HG02798 (cell line): Measurements from ENCODE around the gene CDH13.

ENCODE experiments used
- ATAC-seq: cut with Tn5 transposase; IDR thresholded peaks from one replicate; pipeline ENCODE4 v1.9.1; 2021; ENCODE audit warnings: mild to moderate bottlenecking; ENCODE audit not compliant: unreplicated experiment, poor library complexity

CDH13 gene

DNA sequence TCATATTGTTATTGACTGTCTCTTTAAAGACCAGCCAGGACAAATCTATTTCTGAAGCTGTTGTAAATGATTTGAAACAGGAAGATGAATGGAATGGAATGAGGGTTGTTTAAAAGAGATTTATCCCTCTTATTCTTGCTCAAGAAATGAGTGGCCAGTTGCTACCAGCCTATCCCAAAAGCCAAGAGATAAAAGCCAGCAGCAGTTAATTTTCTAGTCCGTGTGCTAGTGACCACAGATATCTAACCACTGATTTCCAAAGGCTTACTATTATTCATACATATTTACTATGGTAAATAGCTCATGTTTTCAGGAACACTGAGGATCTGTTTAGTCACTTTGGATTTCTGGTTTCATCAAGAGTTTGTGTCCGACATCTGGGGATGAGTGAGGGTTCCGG, 105.7 kb downstream of the CDH13 start:
- ATAC-seq = no peak

DNA sequence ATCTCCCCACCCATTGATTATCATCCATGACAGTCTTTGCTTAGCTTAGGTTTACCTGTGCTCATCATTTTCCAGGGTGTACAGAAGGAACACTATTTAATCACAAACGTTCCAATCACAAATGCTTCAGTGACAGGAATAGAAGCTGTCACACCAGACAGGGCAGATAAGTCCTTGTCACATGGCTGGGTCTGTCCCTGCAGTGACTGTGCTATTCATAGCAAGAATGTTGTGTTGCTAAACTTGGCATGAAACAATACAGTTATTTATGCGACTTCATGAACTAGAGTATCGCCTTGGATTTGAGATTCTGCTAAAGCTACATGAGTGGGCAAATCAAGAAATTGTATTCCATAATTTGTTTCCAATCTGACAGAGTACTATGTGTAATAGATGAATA, 108.4 kb downstream of the CDH13 start:
- no peak for ATAC-seq

GRCh38 chr16:82735673-82736091, 108.9 kb downstream of the CDH13 start:
- no peak for ATAC-seq

GRCh38 chr16:82736224-82736623, 109.5 kb downstream of the CDH13 start:
- ATAC-seq = no peak

- ATAC-seq = no peak
These were observed 111.9 kb downstream of the CDH13 start for GRCh38 chr16:82738699-82739098.

GRCh38 chr16:82741073-82741615, 114.4 kb downstream of the CDH13 start:
- ATAC-seq = no peak

DNA sequence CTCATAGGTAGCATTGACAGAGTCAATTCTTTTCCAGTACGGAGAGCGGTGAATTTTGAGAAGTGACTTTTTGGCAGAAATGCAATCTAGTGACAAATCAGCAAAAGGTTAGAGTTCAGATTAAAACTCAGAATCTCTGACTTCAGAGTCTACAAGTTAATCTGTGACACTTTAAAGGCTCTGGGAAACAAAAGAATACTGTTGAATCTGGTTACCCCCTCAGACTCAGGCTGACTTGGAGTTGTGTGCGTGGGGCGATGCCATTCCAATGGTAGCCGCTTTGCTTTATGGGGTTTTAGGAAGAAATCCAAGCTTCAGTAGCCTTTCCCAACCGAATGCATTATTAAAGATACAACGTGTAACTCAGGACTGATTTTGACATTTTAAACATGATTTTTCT, 118.2 kb downstream of the CDH13 start:
- ATAC-seq = no peak

GRCh38 chr16:82748026-82748425, 121.3 kb downstream of the CDH13 start:
- ATAC-seq = no peak

DNA sequence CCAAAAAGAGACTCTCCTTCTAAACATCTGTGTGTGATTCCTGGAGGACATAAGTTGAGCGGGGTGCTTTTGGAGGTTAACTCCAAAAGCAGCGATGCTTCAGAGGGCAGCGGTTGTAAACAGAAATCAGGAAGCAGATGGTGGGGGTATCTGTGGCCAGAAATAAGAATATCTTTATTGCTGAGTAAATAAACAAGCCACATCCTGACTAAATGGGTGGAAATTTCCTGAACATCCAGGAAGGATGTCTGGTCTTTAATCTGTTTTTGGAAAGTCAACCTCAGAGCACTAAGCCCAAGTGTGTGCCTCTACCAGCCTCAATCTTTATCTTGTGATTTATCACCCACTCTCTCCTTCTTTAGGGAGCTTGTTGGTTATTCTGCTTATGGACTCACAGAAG, 123.3 kb downstream of the CDH13 start:
- ATAC-seq = no peak

- no peak for ATAC-seq
These were observed 124.3 kb downstream of the CDH13 start for GRCh38 chr16:82751020-82751419.

DNA sequence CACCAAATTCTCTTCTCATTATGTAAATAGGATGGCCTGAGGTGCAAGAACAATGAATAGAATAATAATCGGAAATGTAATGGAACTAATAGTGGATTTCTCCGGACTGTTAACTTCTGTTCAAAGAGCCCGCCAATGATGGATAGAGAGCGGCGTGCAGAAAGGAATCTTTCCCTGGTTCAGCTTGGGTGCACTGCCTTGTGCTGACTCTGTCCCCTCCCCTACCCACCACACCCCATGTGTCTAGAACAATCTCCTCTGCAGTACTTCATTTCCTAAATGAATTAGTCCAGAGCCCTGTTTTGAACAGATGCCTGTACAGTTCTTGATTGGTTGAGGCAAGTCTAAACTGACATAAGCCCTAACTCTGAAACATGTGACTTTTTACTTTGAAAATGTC, 125.4 kb downstream of the CDH13 start:
- no peak for ATAC-seq

DNA sequence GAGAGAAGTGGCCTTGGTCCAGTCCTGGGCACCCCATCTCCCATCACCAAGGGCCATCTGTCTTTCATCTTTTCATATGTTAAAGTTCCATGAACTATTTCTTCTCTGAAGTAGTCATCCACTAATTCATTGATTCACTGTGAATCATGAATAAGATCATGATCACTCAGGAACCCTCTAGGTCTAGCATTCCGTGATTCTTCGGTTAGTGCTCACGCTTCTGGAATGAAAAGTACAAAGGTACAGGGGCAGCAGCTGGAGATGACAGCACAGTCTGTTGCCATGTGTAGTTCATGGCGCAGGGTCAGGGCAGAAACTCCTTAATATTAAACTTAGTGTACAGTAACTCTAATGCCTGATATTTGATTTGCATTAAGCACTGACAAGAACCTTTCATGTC, 127.1 kb downstream of the CDH13 start:
- no peak for ATAC-seq

- ATAC-seq = no peak
These were observed 128.1 kb downstream of the CDH13 start for GRCh38 chr16:82754716-82755513.

DNA sequence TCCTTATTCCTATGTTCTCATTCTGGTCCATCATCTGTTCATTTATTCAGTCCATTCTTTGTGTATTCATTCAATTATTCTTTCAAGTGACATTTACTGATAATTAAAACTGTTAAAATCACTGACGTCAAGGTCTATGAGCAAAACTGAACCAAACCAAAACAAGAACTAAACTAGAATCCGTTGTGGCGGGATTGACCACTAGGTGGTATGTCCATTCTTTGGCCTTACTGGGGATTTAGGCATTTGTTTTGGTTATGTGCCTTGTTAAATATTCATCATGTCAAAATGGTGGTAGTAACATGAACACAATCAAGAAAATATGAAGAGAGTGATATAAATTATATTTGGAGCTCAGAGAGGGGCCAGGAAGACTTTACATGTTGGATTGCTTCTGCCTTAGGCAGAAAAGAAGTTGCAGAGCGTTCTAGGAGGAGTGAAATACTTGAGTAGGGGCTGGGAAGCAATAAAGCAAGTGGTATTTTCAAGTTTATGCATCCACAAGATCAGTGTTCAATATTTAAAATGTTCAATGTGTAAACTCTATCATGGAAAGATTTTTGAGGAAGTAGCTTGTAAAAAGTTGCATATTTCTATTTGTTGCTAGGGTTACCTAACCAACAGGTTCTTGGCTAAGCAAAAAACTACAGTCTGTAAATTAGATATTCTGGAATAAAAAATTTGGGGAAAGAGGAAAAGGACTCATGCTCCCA, 129.0 kb downstream of the CDH13 start:
- ATAC-seq = no peak

DNA sequence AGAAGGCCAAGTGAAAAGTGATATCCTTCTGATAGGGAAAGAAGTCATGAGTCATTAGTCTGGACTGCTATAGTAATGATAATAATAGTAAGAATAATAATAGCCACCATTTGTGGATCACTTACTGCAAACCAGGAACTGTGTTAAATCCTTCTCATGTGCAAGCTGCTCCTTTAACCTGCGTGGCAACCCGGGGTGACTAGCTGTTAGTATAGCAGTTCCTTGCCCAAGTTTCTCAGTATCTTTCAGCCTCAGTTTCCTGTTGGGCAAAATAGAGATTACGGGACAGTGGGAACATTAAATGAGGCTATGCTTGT, 129.5 kb downstream of the CDH13 start:
- no peak for ATAC-seq

DNA sequence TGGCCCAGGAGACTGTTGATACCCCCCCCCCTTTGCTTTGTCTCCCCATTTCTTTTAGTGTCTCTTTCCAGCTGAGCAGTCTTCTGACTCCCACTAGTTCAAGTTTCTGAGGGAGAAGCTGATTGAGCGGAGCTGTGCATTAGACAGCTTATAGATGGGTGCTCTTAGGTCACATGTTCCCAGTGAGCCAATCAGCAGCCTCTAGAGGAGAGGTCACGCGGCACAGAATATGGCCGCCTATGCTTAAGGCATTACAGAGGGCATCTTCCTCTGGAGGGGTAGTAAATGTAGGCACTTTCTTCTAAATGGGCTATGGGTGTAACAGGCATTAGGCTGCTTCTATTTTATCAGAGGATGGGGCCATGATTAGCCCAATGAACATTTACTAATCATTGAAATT, 131.6 kb downstream of the CDH13 start:
- ATAC-seq = no peak

DNA sequence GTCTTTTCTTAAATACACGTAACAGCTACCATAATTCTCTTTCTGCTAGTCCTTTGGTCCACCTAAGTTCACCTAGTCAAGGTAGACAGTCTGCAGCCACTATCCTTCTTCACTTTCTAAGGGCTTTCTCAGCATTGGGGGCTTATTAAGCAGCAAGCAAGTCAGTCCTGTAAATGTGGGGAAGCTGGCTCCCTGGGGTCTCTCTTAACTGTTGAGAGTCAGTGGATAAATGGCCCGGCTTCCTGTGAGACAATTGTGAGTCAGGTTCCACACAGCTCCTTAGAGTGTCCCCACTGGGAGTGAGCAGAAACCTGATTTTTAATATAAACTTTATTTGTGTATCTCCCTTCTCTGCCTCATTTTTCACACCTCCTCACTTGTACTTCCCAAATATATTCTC, 132.1 kb downstream of the CDH13 start:
- ATAC-seq = no peak

GRCh38 chr16:82761236-82761635, 134.5 kb downstream of the CDH13 start:
- ATAC-seq = no peak

GRCh38 chr16:82761858-82762257, 135.1 kb downstream of the CDH13 start:
- ATAC-seq = no peak

DNA sequence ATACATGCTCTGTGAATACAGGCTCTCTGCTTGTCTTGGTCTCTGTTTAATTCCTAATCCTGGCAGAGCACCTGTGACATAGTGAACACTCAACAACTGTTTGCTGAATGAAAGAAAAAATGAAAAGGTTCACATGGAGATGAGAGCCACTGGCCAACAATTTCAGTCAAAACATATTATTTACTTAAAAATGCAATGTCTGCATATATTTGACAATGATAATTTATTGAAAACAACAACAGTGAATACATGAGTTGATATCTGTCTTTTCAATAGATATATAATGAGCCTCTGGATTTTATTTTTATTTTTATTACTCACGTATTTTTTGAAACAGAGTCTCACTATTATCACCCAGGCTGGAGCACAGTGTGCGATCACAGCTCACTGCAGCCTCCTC, 136.6 kb downstream of the CDH13 start:
- no peak for ATAC-seq

- ATAC-seq = no peak
These were observed 140.4 kb downstream of the CDH13 start for GRCh38 chr16:82767198-82767597.

- ATAC-seq = no peak
These were observed 141.0 kb downstream of the CDH13 start for GRCh38 chr16:82767808-82768207.
